Esophagus muscularis mucosa (tissue), 4 donors: ENCODE measurements around the gene NSMF. TPM values are rescaled to one million over a fixed set of nuclear protein-coding genes. Genes with fewer than 3 reads are reported as not detected.

Source experiments
- DNase-seq: peaks from one replicate; pipeline ENCODE4 v3.0.0-alpha.2; 2017; ENCODE audit errors: extremely low spot score
- H3K27ac ChIP-seq, 4 donors: fragments of 200-600 bp; sonication (generic); replicated peaks in 1 of 4; 1 replicate in 3 of 4; 2 replicates in 1 of 4; pipeline ENCODE4 v1.5.1; 2016 to 2019; ENCODE audit warnings: mild to moderate bottlenecking in 1 of 4
- H3K27me3 ChIP-seq, 4 donors: fragments of 200-600 bp; sonication (generic); one replicate each; pipeline versions ENCODE4 v1.5.1 to v1.6.0; 2016 to 2019
- H3K36me3 ChIP-seq, 4 donors: fragments of 200-600 bp; sonication (generic); one replicate each; pipeline ENCODE4 v1.5.1; 2016 to 2019
- H3K4me1 ChIP-seq, 4 donors: fragments of 200-600 bp; sonication (generic); one replicate each; pipeline ENCODE4 v1.5.1; 2016 to 2019
- H3K4me3 ChIP-seq, 4 donors: fragments of 200-600 bp; sonication (generic); 1 replicate in 2 of 4; 2 replicates in 2 of 4; pipeline ENCODE4 v1.5.1; 2016 to 2019; ENCODE audit warnings: mild to moderate bottlenecking in 4 of 4, moderate library complexity in 1 of 4
- H3K9me3 ChIP-seq, 4 donors: fragments of 200-600 bp; sonication (generic); 1 replicate in 3 of 4; 2 replicates in 1 of 4; pipeline ENCODE4 v1.5.1; 2016 to 2019
- CTCF ChIP-seq, 3 experiments: fragments of 200-600 bp in 2 of 3; fragments of 450-650 bp in 1 of 3; sonication (generic) in 2 of 3; IDR thresholded peaks; one replicate each; pipeline ENCODE4 v1.5.1; 2017 to 2019; ENCODE audit warnings: antibody characterized with exemption in 3 of 3, mild to moderate bottlenecking in 2 of 3, moderate library complexity in 1 of 3
- EP300 ChIP-seq: sonication (generic); formaldehyde crosslinking; IDR thresholded peaks from one replicate; pipeline ENCODE4 v1.6.1; 2017; ENCODE audit warnings: antibody characterized with exemption
- POLR2A ChIP-seq: fragments of 450-650 bp; IDR thresholded peaks from one replicate; pipeline ENCODE4 v1.6.1; 2017; ENCODE audit warnings: antibody characterized with exemption, moderate library complexity, mild to moderate bottlenecking, low read depth
- POLR2AphosphoS5 ChIP-seq, 2 donors: sonication (generic); formaldehyde crosslinking; IDR thresholded peaks; one replicate each; pipeline ENCODE4 v1.6.1; 2017; ENCODE audit warnings: antibody characterized with exemption in 2 of 2
- WGBS: methylation state at CpG from one replicate; pipeline ENCODE4 v1.1.5; 2018; 5-methylcytosine and 5-hydroxymethylcytosine counted together
- intact Hi-C: fragments of 100-400 bp; cut with DNase I; formaldehyde crosslinking; loops from one replicate; pipeline ENCODE4 v1.15.1; 2023
- total RNA-seq, 4 donors: library from RNA; depleted of rRNA; stranded (reverse); fragments of >200 nt; gene quantifications; one replicate each; pipeline versions ENCODE4 v1.1.0 to v1.2.1, GENCODE V29; 2016

The NSMF gene
- total RNA-seq, 4 donors from 2014 or later, result 41.9 to 71.0 (median 58.9) TPM

- peaks cover 23 to 54% (median 51%) of the 10 kb centered on the region in 4 donors for H3K4me1 ChIP-seq
- DNase-seq, result no peak
- intact Hi-C loops, result loop anchor here (10.0 kb wide), 1 partner anchor 64 kb away; no protein-coding TSS in a partner anchor
Observed at GRCh38 chr9:137460363-137461315, 1.5 kb upstream of the NSMF start.

GRCh38 chr9:137459601-137460362 is 648 bp upstream of the NSMF start:
- TF ChIP-seq POLR2AphosphoS5 (IDR thresholded peaks at IDR 0.05) (no peak), POLR2A (no peak), CTCF (IDR thresholded peaks at IDR 0.05) (no peak), EP300 (no peak)
- peak overlapping the region; percentile 59 to 81 (median 79) for H3K27ac ChIP-seq
- peaks cover 30 to 63% (median 60%) of the 10 kb centered on the region in 4 donors for H3K4me1 ChIP-seq
- intact Hi-C loops, result loop anchor here (10.0 kb wide), 1 partner anchor 65 kb away; no protein-coding TSS in a partner anchor
- H3K27me3 ChIP-seq, result no peaks in the 10 kb centered on the region
- peak overlapping the region; percentile 81 to 87 (median 86) for H3K4me3 ChIP-seq
- peaks cover 0 to 38% (median 30%) of the 10 kb centered on the region in 4 donors for H3K36me3 ChIP-seq
- no peak for DNase-seq
- 26% methylated on average over 8 of the region's 15 CpGs for WGBS
- H3K9me3 ChIP-seq, result no peaks in the 10 kb centered on the region

More at GRCh38 chr9:137460363-137461315, 1.5 kb upstream of the NSMF start:
- Histone ChIP-seq H3K36me3 (peaks cover 0 to 29% (median 22%) of the 10 kb centered on the region in 4 donors), H3K27ac (no peak overlapping the region), H3K9me3 (no peaks in the 10 kb centered on the region), H3K4me3 (no peak overlapping the region), H3K27me3 (no peaks in the 10 kb centered on the region)
- TF ChIP-seq POLR2AphosphoS5 (IDR thresholded peaks at IDR 0.05) (no peak), CTCF (IDR thresholded peaks at IDR 0.05) (no peak), EP300 (no peak), POLR2A (no peak)
- 94% methylated on average over 8 of the region's 31 CpGs for WGBS

GRCh38 chr9:137458194-137459151 is 661 bp downstream of the NSMF start:
- Histone ChIP-seq H3K36me3 (peaks cover 0 to 35% (median 30%) of the 10 kb centered on the region in 4 donors), H3K4me1 (peaks cover 37 to 73% (median 71%) of the 10 kb centered on the region in 4 donors), H3K27me3 (no peaks in the 10 kb centered on the region), H3K4me3 (peak overlapping the region; percentile 81 to 87 (median 86)), H3K27ac (peak overlapping the region; percentile 66 to 81 (median 79)), H3K9me3 (no peaks in the 10 kb centered on the region)
- intact Hi-C loops, result no loop called here
- DNase-seq, result no peak
- no peak for TF ChIP-seq CTCF (IDR thresholded peaks at IDR 0.05)
- TF ChIP-seq EP300, result no peak
- TF ChIP-seq POLR2A, result no peak
- no peak for TF ChIP-seq POLR2AphosphoS5 (IDR thresholded peaks at IDR 0.05)
- WGBS, result 53% methylated on average over 12 of the region's 88 CpGs
